HG03066 (cell line): ENCODE measurements around the gene IGF1R.

Experiments used
- ATAC-seq: cut with Tn5 transposase; IDR thresholded peaks from one replicate; pipeline ENCODE4 v1.9.1; 2021; ENCODE audit warnings: low read depth; ENCODE audit not compliant: unreplicated experiment

Gene IGF1R

DNA sequence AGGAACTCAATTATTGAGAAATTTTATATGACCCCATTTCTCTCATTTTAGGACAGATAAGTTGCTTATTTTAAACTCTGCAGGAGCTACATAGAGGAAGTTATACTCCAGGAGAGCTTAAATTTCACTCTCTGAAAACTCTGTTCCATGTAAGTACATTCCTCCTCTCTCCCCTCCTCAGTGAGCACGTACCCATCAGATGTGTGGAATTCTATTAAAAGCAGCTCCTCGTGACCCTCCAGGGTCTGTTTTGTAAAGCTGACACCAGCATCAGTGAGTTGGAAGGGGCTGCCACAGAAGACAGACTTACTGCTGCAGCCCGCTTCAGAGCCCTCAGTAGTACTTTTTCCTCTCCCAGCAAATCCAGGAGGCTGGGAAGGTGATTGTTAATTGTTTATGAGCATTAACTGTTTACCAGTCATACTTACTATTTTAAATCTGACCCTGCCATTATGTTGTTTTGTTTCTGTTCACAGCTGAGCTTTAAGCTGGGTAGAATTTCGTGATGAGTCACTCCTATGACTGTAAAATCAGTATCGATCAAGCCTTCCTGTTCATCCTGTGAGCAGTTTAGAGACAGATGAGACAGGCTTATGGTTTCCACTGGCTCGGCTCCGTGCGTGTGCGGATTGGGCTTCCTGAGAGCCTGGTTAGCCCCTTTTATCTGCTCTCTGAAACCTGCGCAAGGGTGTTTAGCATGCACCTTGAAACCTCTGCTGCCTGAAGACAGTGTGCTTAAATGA is 20.4 kb downstream of the IGF1R start:
- ATAC-seq = peak; percentile 80

DNA sequence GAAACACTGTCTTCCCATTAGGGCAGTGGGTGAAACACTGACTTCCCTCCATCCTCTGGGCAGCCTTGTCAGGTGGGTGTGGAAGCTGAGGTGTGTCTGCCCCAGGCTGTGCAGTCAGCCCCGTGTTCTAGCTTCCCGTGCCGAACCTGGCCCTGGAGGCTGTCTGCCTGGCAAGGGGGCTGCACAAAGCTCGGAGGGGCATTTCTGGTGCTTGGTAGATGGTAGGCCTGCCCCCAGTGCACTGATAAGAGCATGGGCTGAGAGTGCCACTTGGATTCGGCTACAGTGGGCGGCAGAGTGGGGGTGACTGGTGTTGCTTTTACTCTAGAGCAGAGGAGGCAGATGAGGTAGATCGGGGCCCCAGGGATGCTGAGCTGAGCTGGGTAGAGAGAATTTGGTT is 21.3 kb downstream of the IGF1R start:
- no peak for ATAC-seq

DNA sequence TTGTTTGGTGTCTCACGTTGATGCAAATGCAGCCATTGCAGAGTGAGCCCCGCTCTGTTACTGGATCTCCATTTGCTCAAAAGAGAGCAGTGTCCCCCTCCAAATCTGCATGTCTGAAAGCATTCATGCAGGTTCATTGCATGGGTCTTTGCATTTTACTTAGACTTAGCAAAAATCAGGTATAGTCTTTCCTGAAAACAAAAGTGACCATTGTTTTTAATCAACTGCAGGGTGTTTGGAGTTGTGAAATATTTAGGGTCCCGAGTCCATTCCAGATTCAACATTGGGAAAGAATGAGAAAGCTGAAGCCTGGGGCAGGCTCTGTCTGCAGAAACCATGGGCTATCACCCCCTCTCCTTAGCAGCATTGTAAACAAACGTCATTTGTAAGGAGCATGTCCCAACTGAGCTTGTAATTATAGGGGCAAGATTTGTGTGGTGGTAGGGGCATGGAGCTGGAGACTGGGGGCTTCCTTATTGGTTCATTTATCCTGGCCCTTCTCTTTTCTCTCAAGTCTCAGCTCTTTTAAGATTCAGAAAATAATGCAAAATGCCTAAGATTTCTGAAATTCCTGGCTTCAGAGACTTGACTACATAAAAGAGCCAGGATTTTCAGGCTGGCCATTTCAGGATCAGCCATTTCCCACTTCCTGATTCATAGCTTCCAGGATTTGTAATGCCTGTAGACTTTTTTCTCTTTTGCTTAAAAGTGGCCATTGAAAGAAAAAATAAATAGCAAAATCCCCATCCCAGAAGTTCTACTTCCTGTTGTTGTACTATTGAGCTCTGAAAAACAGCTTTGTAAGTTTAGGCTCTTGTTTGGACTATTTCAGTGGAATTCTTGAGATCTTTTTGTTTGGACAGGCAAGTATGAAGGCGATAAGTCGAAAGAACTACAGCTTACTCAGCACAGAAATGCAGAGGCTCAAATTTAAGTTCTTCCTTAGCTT is 23.0 kb downstream of the IGF1R start:
- no peak for ATAC-seq

- no peak for ATAC-seq
Measured at GRCh38 chr15:98673133-98673532, 24.8 kb downstream of the IGF1R start.

- no peak for ATAC-seq
Measured at GRCh38 chr15:98674336-98674735, 26.0 kb downstream of the IGF1R start.

DNA sequence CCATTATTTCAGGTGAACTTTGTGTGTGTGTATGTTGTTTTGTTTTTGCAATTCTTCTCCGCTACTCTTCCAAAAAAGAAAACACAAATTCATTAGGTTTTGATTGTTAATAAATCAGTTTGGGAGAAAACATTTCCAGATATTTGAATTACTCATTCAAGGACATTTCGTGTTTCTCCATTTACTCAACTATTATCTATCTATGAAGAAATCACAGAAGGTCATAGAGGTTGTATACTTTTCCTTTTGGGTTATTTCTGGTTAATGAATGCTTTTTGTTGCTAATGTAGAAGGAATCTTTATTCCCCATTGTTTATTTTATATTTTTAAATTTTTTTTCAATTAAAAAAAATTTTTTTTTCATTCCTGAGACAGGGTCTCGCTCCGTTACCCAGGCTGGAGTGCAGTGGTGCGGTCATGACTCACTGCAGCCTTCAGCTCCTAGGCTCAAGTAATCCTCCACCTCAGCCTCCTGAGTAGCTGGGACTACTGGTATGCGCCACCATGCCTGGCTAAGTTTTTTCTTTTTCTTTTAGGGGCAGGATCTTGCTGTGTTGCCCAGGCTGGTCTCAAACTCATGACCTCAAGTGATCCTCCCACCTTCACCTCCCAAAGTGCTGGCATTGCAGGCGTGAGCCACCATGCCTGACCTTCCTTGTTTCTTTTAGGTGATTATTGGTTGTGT is 28.4 kb downstream of the IGF1R start:
- no peak for ATAC-seq

- ATAC-seq = no peak
Measured at GRCh38 chr15:98677345-98678059, 29.2 kb downstream of the IGF1R start.

DNA sequence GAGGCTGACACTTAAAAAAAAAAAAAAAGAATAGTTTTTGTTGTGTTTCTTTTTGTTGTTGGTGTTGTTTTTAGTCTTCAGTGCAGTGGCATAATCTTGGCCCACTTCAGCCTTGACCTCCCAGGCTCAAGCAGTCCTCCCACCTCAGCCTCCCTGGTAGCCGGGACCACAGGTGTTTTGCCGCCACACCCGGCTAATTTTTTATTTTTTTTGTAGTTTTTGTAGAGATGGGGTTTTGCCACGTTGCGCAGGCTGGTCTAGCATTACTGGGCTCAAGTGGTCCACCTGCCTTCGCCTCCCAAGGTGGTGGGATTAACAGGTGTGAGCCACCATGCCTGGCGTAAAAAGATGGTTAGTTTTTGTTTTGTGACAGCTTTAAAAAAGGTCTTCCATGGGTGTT is 30.1 kb downstream of the IGF1R start:
- ATAC-seq = no peak

DNA sequence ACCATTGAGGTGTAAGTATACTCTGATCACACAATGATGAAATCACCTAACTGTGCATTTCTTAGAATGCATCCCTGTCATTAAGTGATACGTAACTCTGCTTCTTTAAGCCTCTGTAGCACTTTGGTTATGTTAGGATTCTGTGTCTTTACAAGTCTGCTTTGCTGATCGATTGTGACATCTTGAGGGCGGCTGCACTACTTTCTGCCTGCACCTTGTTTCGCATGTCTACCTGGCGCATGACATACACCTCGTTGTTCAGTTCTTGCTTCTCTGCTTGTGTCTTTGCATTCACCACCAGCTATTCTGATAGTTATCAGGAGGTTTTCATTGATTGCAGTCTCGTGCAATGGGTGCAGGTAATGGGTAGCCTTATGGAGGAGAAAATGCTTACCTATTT is 32.7 kb downstream of the IGF1R start:
- no peak for ATAC-seq

- ATAC-seq = no peak
Measured at GRCh38 chr15:98682992-98683701, 34.8 kb downstream of the IGF1R start.

DNA sequence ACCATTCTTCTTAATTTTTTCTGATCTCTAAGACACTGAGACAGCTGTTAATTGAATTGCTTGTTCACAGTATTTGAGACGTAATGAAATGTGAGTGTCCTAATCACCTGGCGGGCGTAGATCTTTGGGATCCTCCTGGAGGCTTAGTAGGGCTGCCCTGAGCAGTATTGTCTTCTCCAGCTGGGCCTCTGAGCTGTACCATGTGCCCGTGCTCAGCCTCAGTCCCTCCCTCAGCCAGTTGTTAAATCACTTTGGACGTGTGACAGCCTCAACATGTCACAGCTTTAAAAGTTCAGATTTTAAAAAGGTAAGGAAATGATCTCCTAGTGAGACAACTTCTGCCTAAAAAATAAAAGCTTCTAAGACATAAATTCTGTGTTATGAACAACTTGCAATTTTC is 35.5 kb downstream of the IGF1R start:
- no peak for ATAC-seq

DNA sequence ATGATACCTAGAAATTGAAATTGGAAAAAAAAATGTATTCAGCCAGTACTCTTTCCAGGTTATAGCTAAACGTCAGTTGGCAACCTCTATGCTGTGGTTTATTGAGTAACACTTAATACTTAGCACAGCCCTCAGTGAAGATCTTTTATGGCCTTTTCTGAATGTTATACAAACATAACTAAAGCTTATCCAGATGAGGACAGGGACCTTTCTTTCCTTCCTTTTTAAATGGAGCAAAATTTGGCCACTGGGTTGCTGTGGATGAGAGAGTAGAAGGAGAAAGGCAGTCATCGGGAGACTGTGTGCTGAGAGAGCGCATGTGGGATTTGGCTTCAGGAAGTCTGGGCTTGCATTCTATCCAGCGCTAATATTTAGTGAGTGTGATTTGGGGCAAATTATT is 36.1 kb downstream of the IGF1R start:
- ATAC-seq = no peak

DNA sequence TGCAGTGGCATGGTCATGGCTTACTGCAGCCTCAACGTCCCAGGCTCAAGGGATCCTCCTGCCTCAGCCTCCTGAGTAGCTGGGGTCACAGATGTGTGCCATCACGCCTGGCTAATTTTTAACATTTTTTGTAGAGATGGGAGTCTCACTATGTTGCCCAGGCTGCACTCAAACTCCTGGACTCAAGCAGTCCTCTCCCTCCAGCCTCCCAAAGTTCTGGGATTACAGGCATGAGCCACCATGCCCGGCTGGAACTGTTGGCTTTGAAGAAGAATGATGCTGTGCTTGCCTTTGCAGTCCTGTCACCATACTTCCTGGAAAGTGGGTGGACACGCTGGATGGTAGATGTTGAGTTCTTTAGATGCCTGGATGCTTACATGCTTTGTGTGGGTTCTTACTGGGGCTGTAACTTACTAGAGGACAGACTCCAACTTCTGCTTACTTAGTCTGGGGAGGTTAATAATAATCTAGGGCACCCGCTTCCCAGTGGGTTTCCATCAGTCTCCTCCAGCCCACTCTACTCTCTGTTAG is 36.7 kb downstream of the IGF1R start:
- no peak for ATAC-seq

DNA sequence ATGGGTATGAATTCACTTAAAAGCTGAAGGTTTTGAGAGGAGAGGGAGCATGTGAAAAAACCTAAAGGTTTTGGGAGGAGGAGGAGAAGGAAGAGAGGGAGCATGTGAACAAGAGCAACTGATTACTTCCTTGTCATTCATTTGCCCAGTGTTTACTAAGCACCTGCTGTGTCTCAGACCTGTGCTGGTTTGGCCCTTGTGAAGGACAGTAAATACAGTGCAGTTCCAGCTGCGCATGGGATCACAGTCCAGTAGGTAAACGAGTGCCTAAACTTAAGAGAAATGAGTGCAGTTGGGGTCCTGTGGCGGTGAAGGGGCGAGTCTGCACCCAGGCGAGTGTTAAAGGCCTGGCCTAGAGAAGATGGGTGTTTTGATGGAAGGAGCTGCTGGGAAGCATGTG is 38.6 kb downstream of the IGF1R start:
- no peak for ATAC-seq

- ATAC-seq = no peak
Measured at GRCh38 chr15:98689431-98689861, 41.1 kb downstream of the IGF1R start.

- ATAC-seq = no peak
Measured at GRCh38 chr15:98690272-98690950, 42.1 kb downstream of the IGF1R start.

GRCh38 chr15:98692213-98692612 is 43.9 kb downstream of the IGF1R start:
- ATAC-seq = no peak

DNA sequence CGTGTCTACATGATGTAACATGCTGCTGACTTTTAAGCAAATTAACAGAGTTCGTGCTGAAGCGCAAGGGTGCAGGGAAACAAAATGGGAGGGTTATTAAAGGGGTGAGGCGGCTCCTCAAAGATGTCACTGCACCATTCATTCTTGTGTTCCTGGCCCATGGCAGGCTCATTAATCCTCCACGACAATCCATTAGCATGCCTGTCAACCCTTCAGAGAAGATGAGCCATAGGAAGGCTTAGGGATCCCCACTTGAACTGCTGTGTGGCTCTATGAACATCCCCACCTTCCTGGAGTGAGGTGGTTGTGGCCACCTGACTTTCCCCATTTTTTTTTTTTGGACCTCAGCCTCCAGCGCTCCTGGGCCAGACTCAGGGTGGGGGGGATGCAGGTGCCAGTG is 45.8 kb downstream of the IGF1R start:
- ATAC-seq = no peak

DNA sequence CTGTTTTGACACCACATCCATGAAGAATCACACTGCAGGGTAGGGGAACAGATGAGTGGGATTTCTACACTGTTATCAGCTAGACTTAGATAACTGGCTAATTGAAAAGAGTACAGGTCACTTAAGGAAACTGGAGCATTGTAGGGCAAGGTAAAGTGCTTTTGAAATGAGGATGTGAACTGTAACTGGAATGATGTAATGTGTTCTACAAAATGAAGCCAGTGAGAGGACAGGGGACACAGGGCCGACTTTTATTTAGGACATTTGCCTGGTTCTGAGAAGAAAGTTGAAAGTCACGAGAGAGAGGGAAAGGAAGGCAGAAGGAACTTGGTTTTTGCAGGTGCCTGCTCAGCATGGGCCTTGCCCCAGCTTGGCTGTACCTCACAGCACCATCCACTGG is 50.5 kb downstream of the IGF1R start:
- no peak for ATAC-seq
